PC-9 (cell line): Measurements from ENCODE around the gene CLDN6.

Experiments used
- CTCF ChIP-seq: fragments of 200-600 bp; sonication (generic); conservative IDR thresholded peaks from 2 replicates; pipeline ENCODE4 v1.6.1; 2017; ENCODE audit warnings: mixed run types, antibody characterized with exemption, mild to moderate bottlenecking, moderate library complexity
- EZH2 ChIP-seq: fragments of 200-600 bp; sonication (generic); IDR thresholded peaks from 2 replicates; pipeline ENCODE4 v1.8.0; 2017; ENCODE audit warnings: antibody characterized with exemption, low read depth

GRCh38 chr16:3020604-3021448, 2.8 kb upstream of the CLDN6 start:
- TF ChIP-seq CTCF (no peak), EZH2 (no peak)
